GM21528 (cell line): ENCODE data around the gene NECAP2.
"Not testable (repeated sequence)": the region's sequence is repeated elsewhere in the genome, so short reads cannot be mapped to it uniquely, and the experiment has no call there.

ENCODE experiments used
- ATAC-seq: cut with Tn5 transposase; IDR thresholded peaks from one replicate; pipeline ENCODE4 v1.9.1; 2021; ENCODE audit warnings: mild to moderate bottlenecking, moderate library complexity; ENCODE audit not compliant: unreplicated experiment, low FRiP score

The NECAP2 gene

DNA sequence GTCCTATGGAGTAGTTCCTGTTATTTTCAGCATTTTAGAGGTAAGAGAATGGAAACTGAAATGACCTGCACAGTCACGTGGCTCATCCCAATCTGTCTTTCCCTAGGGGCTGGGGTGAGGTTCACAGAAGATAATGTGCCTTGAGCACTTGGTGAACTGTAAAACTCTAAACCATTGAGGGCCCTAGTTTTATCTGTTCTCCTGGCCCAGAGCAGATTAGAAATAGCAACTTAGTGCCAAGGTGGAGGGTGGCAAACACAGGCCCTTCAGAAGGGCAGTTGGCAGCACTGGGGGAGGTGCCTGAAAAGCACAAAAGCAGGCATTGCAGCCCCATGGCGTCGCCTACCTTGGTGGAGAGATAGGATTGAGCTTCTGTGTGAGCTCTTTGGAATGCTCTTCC is 14.4 kb downstream of the NECAP2 start:
- not testable (repeated sequence) for ATAC-seq

DNA sequence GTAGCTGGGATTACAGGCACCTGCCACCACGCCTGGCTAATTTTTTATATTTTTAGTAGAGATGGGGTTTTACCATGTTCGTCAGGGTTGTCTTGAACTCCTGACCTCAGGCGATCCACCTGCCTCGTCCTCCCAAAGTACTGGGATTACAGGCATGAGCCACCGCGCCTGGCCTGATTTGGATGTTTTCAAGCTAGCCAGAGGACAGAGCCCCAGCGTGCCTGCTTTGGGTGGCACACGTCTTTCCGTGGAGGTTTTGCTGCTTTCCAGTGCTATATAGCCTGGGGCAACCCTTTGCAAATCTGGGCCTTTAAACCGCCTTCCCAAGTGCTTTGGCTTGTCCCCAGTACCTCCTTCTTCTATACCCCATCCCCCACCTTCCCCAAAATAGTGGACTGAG is 15.6 kb downstream of the NECAP2 start:
- ATAC-seq, result not testable (repeated sequence)

DNA sequence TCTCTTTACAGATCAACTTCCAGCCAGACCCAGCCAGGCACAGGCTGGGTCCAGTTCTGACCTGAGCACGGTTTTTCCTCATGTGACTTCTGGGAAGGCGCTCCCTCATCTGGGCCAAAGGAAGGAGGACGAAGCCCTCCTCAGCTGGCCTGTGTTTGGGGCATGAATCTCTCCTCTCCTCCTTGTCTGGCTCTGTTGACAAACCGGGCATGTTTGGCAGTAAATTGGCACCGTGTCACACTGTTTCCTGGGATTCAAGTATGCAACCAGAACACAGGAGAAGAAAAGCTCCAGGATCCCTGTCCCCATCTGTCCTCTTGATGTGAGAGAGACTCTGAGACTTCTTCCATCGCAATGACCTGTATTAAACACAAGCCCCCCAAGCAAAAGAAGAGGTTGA is 18.3 kb downstream of the NECAP2 start:
- ATAC-seq, result no peak

DNA sequence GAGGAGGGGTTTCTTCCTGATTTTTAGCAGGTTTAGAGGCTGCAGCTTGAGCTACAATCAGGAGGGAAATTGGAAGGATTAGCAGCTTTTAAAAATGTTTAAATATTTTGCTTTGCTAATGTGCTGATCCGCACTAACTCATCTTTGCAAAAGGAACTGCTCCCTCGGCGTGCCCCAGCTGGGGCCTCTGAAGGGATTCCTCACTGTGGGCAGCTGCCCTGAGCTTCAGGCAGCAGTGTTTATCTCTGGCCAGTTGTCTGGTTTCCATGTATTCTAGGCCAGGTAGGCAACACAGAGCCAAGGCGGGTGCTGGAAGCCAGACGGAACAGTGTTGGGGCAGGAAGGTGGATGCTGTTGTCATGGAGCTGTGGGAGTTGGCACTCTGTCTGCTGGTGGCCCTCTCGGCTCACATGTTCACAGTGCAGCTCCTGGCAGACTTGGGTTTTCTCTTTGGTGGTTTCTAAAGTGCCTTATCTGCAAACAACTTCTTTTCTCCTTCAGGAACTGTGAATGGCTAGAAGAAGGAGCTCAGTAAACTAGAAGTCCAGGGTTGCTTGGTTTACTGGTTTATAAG is 18.9 kb downstream of the NECAP2 start:
- no peak for ATAC-seq

DNA sequence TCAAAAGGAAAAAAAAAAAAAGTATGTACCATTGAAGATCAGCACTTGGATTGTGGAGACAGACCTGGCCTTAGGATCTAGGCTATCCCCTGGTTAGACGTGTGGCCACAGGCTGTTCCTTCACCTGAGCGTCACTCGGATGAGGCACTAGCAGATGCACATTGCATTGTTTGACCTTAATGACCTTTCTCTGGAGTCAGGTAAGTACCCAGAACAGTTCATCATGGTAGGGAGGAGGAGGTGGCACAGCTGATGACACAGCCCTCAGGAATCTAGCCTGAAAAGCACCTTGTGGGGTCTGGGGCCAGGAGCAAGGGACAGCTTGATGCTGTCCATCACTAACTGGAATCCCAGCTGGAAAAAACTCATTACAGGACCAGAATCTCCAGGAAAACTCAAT is 21.2 kb downstream of the NECAP2 start:
- ATAC-seq, result no peak

DNA sequence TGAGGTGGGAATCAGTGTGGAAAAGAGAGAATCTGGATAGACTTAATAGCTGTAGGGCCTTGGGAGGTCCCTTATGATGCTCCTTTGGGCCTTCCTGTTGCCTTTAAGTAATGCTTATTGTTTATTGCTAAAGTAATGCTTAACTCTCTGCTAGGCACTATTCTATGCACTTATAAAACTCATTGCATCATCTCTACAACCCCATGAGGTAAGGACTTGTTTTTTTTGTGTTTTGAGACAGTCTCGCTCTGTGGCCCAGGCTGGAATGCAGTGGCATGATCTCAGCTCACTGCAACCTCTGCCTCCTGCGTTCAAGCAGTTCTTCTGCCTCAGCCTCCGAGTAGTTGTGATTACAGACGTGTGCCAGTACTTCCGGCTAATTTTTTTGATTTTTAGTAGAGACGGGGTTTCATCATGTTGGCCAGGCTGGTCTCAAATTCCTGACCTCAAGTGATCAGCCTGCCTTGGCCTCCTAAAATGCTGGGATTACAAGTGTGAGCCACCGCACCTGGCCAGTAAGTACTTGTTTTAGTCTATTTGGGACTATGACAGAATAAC is 22.3 kb downstream of the NECAP2 start:
- ATAC-seq, result no peak

DNA sequence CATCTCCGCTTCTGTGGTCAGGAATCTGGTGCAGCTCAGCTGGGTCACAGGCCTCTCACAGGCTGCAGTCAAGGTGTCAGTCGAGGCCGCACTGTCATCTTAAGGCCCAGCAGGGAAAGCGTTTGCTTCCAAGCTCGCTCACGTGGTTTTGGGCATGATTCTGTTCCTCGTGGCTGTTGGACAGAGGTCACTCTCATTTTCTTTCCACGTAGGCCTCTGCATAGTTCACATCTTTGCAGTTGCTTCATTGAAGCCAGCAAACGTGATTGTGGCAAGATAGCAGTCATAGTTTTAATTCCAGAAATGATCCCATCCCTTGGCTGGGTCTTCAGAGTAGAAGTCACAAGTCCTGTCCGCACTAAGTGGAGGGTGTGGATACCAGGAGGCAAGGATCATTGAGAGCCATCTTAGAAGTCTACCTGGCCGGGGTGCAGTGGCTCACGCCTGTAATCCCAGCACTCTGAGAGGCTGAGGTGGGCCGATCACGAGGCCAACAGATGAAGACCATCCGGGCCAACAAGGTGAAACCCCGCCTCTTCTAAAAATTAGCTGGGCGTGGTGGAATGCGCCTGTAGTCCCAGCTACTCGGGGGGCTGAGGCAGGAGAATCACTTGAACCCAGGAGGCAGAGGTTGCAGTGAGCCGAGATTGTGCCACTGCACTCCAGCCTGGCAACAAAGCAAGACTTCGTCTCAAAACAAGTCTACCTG is 24.5 kb downstream of the NECAP2 start:
- ATAC-seq, result no peak

DNA sequence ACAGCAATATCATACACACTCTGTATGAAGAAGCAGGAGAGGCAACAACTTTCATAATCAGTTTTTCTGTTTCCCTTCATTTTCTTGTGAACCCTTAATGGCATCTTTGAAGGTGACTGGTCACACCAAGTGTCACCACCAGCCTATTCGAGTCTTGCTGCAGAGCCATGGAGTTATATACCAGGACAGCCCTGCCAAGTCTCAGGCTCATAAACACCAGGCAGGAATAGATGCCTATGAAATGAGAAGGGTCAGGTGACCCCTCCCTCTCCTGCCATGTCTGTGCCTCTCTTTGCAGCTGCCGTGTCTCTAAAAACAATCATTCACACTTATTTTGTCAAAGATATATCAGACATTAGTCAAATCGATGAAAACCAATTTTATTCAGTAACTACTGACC is 28.0 kb downstream of the NECAP2 start:
- no peak for ATAC-seq

DNA sequence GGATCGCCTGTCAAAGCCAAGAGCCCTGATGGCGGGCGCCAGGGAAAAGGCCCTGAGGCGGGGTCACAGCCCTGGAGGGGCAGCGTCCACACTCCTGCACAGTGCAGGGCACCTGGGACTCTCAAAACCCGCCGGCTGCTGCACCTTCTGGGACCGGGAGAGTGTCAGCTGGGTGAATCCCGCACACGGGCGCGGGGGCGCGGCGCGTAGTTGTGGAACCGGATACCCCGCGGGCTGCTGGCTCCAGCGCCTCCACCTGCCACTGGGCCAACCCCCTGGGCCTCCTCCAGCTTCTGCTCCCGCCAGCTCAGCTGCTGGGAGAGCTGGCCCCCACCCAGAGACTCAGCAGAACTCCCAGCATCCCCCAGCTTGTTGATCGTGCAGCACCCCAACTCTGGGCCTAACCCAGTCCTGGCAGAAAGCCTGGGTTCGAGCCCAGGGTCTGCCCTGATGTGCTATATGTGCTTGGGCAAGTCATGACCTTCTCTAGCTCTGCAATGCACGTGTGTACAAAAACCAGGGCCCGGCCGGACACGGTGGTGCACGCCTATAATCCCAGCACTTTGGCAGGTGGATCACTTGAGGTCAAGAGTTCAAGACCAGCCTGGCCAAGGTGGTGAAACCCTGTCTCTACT is 33.8 kb downstream of the NECAP2 start:
- ATAC-seq, result no peak

DNA sequence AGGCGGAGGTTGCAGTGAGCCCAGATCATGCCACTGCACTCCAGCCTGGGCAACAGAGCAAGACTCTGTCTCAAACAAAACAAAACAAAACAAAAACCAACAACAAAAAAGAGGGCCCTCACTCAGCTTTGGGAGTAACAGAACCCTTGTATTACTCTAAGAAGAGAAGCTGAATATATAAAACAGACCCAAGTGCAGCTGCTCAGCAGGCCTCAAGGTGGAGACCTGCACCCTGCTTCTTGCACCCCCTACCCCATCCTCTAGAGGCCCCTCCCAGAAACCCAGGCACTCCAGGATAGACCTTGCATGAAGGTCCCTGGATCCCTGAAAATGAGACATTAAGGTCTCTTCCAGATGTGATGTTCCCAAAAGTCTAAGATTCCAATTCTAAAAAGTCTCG is 34.4 kb downstream of the NECAP2 start:
- ATAC-seq, result not testable (repeated sequence)

DNA sequence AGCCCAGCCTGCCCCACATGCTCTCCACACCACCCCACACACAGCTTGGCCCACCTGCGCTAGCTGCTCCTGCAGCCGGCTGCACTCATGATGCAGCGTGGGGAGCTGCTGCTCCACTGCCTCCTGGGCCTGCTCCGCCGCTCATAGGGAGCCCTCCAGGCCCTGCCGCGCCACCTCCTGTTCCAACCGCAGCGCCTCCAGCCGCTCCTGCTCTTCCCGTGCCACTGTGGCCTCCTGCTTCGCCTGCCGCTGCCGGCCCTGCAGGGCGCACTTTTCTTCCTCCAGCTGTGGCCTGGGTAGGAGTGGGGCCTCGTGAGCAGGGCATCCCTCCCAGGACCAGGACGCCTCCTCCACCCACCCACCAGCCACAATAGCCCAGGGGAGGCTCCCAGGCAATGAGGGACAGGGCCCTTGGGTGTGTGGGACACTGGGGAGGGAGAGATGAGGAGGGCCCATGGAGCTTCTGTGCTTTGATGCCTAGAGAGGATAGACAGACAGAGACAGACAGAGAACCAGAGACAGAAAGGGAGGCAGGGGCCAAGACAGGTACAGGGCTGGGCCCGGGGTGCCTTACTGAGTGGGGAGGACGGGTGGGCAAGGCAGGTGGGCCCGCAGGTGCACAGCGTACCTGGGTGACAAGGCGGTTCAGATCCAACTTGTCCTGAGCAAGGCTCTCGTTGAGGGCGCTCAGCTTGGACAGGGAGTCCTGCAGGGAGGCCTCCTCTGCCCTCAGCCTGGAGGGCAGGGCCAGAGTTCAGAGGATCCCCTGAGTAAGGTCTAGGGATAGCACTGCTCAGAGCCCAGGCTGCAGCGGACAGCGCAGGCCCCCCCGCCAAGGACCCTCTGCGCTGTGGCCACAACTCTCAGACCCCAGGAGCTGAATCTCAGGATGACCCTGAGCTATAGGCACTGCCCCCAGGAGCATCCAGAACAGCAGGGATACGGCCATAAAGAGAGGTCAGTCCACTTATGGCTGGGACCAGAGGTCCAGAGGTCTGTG is 35.5 kb downstream of the NECAP2 start:
- not testable (repeated sequence) for ATAC-seq

DNA sequence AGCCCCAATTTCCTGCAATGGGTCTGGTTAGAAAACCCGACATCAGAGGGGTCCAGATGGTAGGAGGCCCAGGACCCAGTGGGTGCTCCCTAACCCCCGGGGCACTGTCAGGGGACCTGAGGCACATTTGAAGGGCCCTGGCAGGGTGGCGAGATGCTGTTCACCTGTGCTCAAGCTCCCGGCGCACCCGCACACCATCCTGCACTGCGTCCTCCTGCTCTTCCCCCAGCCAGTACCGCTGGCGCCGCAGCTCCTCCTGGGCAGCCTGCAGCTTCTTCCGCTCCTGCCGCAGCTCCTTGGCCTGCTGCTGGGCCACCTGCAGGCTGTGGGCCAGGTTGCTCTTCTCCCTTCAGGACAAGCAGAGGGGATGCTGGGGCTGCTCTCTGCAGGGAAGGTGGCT is 37.6 kb downstream of the NECAP2 start:
- no peak for ATAC-seq

DNA sequence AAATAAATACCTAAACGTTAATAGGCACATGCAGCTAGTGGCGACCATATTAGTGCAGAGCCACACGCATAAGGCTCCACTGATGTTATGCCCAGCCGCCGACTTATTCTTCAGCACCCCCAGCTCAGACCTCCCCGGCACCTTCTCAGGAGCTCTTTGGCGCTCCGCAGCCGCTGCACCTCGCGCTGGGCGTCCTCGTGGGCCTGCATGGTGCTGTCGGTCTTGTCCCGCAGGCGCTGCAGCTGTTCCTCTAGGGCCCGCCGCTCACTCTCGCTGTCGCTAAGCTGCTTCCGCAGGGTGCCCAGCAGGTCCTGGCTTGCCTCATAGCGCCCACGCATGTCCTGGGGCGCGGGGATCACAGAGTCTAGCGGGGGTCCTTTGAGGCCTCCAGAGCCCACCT is 42.6 kb downstream of the NECAP2 start:
- not testable (repeated sequence) for ATAC-seq

DNA sequence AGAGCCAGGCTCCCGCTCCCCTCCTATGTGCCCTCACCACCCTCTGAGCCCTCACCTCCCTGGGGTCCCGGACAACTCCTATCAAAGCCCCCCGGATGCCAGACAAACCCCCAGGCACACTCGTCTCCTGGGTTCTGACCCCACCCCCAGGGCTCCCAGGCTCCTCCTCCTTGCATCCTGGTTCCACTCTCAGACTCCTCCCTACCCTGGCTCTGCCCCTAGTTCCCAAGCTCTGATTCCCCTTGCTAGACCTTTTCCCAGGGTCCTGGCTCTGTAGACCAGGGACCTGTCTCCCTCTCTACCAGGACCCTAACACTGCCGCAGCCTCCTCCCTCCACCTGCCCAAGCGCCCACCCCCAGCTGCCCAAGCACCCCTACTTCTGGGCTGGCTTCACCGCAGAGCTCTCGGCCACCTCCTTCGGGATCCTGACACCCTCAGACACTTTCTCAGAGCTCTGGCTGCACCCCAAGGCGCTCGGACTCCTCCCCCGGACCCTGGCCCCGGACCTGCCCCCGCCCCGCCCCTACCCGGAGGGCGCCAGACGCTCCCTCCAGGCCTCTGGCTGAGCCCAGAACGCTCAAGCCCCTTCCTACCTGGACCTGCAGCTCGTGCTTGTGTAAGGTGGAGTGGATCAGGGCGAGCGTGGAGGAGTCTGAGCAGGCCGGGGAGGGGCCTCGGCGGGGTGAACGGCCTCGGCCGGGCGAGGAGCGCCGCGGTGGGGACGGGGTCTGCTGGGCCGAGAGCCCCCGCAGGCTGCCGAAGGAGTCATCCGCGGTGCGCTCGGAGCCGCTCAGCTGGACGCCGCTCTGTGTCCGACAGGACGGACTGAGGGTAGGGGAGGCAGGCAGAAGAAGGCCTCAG is 43.3 kb downstream of the NECAP2 start:
- not testable (repeated sequence) for ATAC-seq

DNA sequence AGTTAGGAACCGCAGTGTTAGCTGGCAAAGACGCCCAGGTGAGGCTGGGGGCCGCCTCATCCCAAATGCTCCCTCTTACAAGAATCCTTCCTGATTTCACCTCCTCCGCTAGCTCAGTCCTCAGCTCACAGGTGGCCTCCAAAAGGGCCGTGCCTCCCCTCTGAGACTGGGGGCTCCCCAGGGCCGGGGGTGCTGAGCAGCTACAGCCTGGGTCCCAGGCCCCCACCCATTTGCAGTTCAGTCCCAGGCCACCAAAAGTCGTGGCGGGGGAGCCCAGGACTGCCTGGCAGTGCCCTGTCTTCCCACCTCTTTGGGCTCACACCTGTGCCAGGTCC is 43.9 kb downstream of the NECAP2 start:
- ATAC-seq, result no peak

DNA sequence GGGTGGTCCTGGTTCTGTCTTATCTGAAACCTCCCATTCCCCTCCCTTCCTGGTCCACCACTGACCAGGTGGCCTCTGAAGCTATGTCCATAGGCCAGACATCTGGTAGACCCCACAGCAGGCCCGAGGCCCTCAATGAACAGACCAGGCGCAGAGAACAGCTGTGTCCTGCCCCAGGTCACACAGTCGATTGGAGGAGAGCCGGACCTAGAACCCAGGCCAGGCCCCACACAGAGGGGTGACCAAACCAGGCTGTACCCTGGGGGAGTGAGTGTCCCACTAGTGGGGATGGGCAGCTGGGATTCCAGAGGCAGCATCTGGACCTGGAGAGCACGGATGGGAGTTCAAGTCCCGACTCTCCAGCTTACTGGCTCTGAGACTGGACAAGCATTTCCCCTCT is 44.4 kb downstream of the NECAP2 start:
- no peak for ATAC-seq

DNA sequence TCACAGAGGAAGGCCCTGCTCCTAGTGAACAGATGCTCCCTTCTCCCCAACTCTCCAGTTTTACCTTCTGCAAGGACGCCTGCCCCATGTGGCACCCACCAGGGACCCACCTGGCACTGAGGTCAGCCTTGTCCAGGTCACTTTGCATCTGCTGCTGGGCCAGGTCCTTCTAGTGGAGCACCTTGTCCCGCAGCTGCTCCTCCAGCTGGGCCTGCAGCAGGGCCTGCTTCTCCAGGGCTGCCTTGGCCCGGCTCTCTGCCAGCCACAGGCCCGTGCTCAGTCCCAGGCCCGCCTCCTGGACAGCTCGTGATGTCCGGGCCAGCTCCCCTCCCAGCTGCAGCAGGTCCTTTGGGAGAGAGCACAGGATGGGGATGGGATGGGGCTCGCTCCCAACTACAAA is 45.8 kb downstream of the NECAP2 start:
- not testable (repeated sequence) for ATAC-seq

DNA sequence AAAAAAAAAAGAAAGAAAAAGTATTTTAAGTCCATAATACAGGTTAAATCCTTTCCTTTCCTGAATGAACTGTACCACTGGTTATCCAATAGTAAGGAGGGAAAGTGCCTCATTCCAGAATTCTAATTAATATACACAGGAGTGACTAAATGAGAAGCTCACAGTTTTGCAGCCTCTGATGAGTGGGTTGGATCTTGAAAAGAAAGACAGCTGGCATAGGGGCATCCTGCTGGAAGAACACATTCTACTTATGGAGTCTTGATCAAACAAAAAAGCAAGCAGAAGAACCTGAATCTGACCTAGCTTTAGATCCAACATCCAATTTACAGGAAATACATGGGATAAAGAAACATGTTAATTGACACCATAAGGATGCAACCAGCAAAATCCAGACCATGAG is 46.5 kb downstream of the NECAP2 start:
- ATAC-seq, result not testable (repeated sequence)

DNA sequence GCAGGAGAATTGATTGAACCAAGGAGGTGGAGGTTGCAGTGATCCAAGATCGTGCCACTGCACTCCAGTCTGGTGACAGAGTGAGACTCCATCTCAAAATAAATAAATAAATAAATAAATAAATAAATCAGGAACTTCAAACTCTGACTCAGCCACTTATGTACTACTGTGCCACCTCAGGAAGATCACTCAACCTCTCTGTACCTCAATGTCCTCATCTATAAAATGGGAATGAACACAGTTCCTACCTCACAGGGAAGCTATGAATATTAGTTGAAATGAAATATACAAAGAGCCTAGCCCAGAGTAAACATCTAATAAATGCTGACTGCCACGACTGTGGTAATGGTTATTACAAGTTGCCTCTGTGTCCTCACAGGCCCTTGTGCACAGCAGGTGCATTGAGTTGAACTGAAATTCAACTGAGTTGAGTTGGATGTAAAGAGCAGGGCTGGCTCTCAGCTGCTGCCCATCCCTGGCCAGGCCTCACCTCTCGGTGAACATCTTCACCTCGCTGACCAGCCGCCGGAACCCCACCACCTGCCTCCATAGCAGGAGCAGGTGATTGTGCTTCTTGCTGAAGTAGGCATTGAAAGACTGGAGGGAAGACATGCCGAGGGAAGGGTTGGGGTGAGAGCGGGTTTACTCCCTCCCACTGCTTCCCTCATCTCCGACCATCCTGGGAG is 48.8 kb downstream of the NECAP2 start:
- not testable (repeated sequence) for ATAC-seq
